A549 (cell line): Measurements from ENCODE around the gene INTS7. TPM values are rescaled to one million over a fixed set of nuclear protein-coding genes. Genes with fewer than 3 reads are reported as not detected.
"Not testable (repeated sequence)": the region's sequence is repeated elsewhere in the genome, so short reads cannot be mapped to it uniquely, and the experiment has no call there.

Experiments used
- ATAC-seq, 2 experiments: fragments of 200-7000 bp in 1 of 2; fragments of >200 bp in 1 of 2; cut with Nextera tagmentation in 1 of 2; cut with Tn5 transposase in 1 of 2; 3 replicates each; pipeline versions ENCODE4 v1.8.0 to v1.9.1; 2018 to 2020; ENCODE audit warnings: mild to moderate bottlenecking in 1 of 2, moderate library complexity in 1 of 2
- CTCF ChIA-PET: fragments of 300-600 bp; sonication (Branson Sonifier 250); formaldehyde crosslinking; extraction: SDS; loops from one replicate; lab custom pipeline; 2021; ENCODE audit warnings: antibody characterized with exemption, inconsistent platforms; lab: Yijun Ruan, JAX
- POLR2A ChIA-PET: fragments of 350-600 bp; formaldehyde crosslinking; extraction: SDS; loops from one replicate; lab custom pipeline; 2021; ENCODE audit warnings: antibody characterized with exemption, inconsistent platforms; lab: Yijun Ruan, JAX
- DNase-seq, 2 experiments: peaks; one replicate each; pipeline versions ENCODE4 v3.0.0 to v3.0.0-alpha.2; 2011 to 2016; ENCODE audit warnings: low read depth in 1 of 2, low spot score in 1 of 2
- FAIRE-seq: peaks from 2 replicates; lab custom pipeline; 2011; peaks lifted over from hg19 to GRCh38; lab: Jason Lieb, UNC
- H3K27ac ChIP-seq, 2 experiments: fragments of >200 bp; sonication (Bioruptor Twin); formaldehyde crosslinking; 3 replicates each; pipeline ENCODE4 v1.5.1; 2016 to 2017
- H3K4me1 ChIP-seq: fragments of >200 bp; sonication (Bioruptor Twin); formaldehyde crosslinking; 3 replicates; pipeline ENCODE4 v1.6.1; 2016
- H3K4me2 ChIP-seq: fragments of >200 bp; sonication (Bioruptor Twin); formaldehyde crosslinking; 3 replicates; pipeline ENCODE4 v1.6.1; 2016
- H3K4me3 ChIP-seq: fragments of >200 bp; sonication (Bioruptor Twin); formaldehyde crosslinking; 3 replicates; pipeline ENCODE4 v1.5.1; 2016
- H3K9me3 ChIP-seq: fragments of >200 bp; sonication (Bioruptor Twin); formaldehyde crosslinking; 3 replicates; pipeline ENCODE4 v1.6.1; 2016
- BHLHE40 ChIP-seq: IDR thresholded peaks from 2 replicates; pipeline ENCODE4 v1.6.1; 2012; ENCODE audit warnings: low read depth, low read length, inconsistent platforms
- CHD2 ChIP-seq: fragments of 150-350 bp; IDR thresholded peaks from 2 replicates; pipeline ENCODE4 v1.6.1; 2014; ENCODE audit warnings: low read length; ENCODE audit not compliant: partially characterized antibody
- EHMT2 ChIP-seq: fragments of 200-600 bp; sonication (generic); IDR thresholded peaks from 2 replicates; pipeline ENCODE4 v1.6.1; 2016; ENCODE audit warnings: antibody characterized with exemption, low read depth, mild to moderate bottlenecking, moderate library complexity
- ESRRA ChIP-seq: fragments of 150-350 bp; IDR thresholded peaks from 2 replicates; pipeline ENCODE4 v1.6.1; 2014; ENCODE audit warnings: mild to moderate bottlenecking, low read length, borderline replicate concordance
- FOSB ChIP-seq: fragments of 250-450 bp; sonication (Bioruptor Pico); IDR thresholded peaks from 2 replicates; pipeline ENCODE4 v1.5.0; 2020; ENCODE audit warnings: mild to moderate bottlenecking, moderate library complexity
- FOXS1 ChIP-seq: fragments of 250-450 bp; sonication (Bioruptor Pico); IDR thresholded peaks from 2 replicates; pipeline ENCODE4 v1.5.0; 2020; ENCODE audit warnings: mild to moderate bottlenecking, moderate library complexity
- HEYL ChIP-seq: fragments of 250-450 bp; sonication (Bioruptor Pico); IDR thresholded peaks from 2 replicates; pipeline ENCODE4 v1.8.0; 2021; ENCODE audit warnings: mild to moderate bottlenecking, moderate library complexity
- MYC ChIP-seq: IDR thresholded peaks from 2 replicates; pipeline ENCODE4 v1.6.1; 2012; ENCODE audit warnings: mild to moderate bottlenecking, inconsistent platforms, low read length, improper control_type of control experiment, borderline replicate concordance
- NFE2L2 ChIP-seq: fragments of 150-350 bp; conservative IDR thresholded peaks from 2 replicates; pipeline ENCODE4 v1.6.1; 2014; ENCODE audit warnings: low read length
- RARB ChIP-seq: fragments of 250-450 bp; sonication (Bioruptor Pico); IDR thresholded peaks from 2 replicates; pipeline ENCODE4 v1.8.0; 2021; ENCODE audit warnings: mild to moderate bottlenecking, moderate library complexity
- RNF2 ChIP-seq: fragments of 200-600 bp; sonication (generic); IDR thresholded peaks from 2 replicates; pipeline ENCODE4 v1.6.1; 2016; ENCODE audit warnings: low read depth, mild to moderate bottlenecking, antibody characterized with exemption, moderate library complexity, borderline replicate concordance
- TP53 ChIP-seq: fragments of 250-450 bp; sonication (Bioruptor Pico); IDR thresholded peaks from 2 replicates; pipeline ENCODE4 v1.5.0; 2021; ENCODE audit warnings: mild to moderate bottlenecking, moderate library complexity
- ZC3H11A ChIP-seq: fragments of 450-650 bp; IDR thresholded peaks from 2 replicates; pipeline ENCODE4 v1.6.1; 2014; ENCODE audit warnings: antibody characterized with exemption, mild to moderate bottlenecking
- ZSCAN20 ChIP-seq: fragments of 250-450 bp; sonication (Bioruptor Pico); IDR thresholded peaks from 2 replicates; pipeline ENCODE4 v1.8.0; 2022; ENCODE audit warnings: mild to moderate bottlenecking, moderate library complexity
- WGBS: methylation state at CpG from one replicate; pipeline ENCODE4 v1.1.6; 2017; ENCODE audit errors: missing lambda C conversion rate; 5-methylcytosine and 5-hydroxymethylcytosine counted together
- polyA plus RNA-seq, 4 experiments: library from polyadenylated mRNA; depleted of rRNA in 3 of 4; stranded (reverse); fragments of >200 nt; fragmentation: RNase III in 1 of 4; extraction: RNeasy Plus Mini Kit Qiagen cat#74134 plus additional on column Dnase treatment in 1 of 4; gene quantifications; 2 replicates in 3 of 4; 3 replicates in 1 of 4; pipeline ENCODE4 v1.2.3, GENCODE V29; 2011 to 2017
- TF ChIP-seq, protein P1 (sequence below): fragments of 250-450 bp; sonication (Bioruptor Pico); IDR thresholded peaks from 2 replicates; pipeline ENCODE4 v1.5.0; 2020; ENCODE audit warnings: low read depth, mild to moderate bottlenecking, moderate library complexity
- TF ChIP-seq, protein P2 (sequence below): IDR thresholded peaks from 2 replicates; pipeline ENCODE4 v1.6.1; 2012
- TF ChIP-seq, protein P3 (sequence below): fragments of >200 bp; sonication (Bioruptor Twin); formaldehyde crosslinking; IDR thresholded peaks from 3 replicates; pipeline ENCODE4 v1.6.1; 2016
- TF ChIP-seq, protein P4 (sequence below): fragments of 200-600 bp; sonication (generic); IDR thresholded peaks from 2 replicates; pipeline ENCODE4 v1.6.1; 2016; ENCODE audit warnings: antibody characterized with exemption, mild to moderate bottlenecking, moderate library complexity

INTS7 gene
- polyA plus RNA-seq, 2 of the 4 experiments (the other 2 are of a cell fraction), result 21.5 to 47.2 TPM

DNA sequence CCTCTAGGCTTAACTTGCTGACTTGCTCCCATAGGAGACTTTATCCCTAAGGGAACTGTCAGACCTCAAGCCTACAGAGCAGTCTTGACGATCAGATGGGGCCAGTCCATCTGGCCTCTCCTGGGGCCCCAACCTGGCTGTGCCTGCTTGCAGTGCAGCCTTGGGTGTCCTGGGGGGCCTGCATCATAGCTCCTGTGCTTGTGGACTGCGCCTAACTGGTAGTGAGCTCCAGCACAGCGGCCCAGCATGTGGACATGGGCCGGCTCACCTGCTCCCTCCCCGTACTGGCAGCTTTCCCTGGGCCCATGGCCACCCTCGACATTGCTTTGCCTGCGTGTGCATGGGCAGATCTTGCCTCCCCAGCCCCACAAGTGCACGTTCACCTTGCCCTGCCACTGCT lies 76.1 kb downstream of the INTS7 start:
- FAIRE-seq (no peak), DNase-seq (no peak), ATAC-seq (no peak; a peak in 2 of 6 replicates)
- no peak overlapping the region for H3K4me2 ChIP-seq
- no peak overlapping the region for H3K27ac ChIP-seq
- H3K4me3 ChIP-seq, result no peak overlapping the region
- H3K9me3 ChIP-seq, result no peaks in the 10 kb centered on the region
- ChIA-PET CTCF (no interaction called here), POLR2A (no interaction called here)
- no peaks in the 10 kb centered on the region for H3K4me1 ChIP-seq
- TF ChIP-seq EHMT2, result no peak
- TF ChIP-seq RARB, result no peak
- no peak for TF ChIP-seq FOXS1 (CRISPR knock-in tag)
- TF ChIP-seq ESRRA, result no peak
- no peak for TF ChIP-seq RNF2
- TF ChIP-seq BHLHE40, result no peak
- TF ChIP-seq, protein P1, sequence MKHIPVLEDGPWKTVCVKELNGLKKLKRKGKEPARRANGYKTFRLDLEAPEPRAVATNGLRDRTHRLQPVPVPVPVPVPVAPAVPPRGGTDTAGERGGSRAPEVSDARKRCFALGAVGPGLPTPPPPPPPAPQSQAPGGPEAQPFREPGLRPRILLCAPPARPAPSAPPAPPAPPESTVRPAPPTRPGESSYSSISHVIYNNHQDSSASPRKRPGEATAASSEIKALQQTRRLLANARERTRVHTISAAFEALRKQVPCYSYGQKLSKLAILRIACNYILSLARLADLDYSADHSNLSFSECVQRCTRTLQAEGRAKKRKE (CRISPR knock-in tag), result no peak
- no peak for TF ChIP-seq NFE2L2
- TF ChIP-seq, protein P2, sequence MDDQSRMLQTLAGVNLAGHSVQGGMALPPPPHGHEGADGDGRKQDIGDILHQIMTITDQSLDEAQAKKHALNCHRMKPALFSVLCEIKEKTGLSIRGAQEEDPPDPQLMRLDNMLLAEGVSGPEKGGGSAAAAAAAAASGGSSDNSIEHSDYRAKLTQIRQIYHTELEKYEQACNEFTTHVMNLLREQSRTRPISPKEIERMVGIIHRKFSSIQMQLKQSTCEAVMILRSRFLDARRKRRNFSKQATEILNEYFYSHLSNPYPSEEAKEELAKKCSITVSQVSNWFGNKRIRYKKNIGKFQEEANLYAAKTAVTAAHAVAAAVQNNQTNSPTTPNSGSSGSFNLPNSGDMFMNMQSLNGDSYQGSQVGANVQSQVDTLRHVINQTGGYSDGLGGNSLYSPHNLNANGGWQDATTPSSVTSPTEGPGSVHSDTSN, result no peak
- no peak for TF ChIP-seq FOSB
- no peak for TF ChIP-seq TP53 (CRISPR knock-in tag)
- TF ChIP-seq, protein P3, sequence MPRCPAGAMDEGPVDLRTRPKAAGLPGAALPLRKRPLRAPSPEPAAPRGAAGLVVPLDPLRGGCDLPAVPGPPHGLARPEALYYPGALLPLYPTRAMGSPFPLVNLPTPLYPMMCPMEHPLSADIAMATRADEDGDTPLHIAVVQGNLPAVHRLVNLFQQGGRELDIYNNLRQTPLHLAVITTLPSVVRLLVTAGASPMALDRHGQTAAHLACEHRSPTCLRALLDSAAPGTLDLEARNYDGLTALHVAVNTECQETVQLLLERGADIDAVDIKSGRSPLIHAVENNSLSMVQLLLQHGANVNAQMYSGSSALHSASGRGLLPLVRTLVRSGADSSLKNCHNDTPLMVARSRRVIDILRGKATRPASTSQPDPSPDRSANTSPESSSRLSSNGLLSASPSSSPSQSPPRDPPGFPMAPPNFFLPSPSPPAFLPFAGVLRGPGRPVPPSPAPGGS, result no peak
- TF ChIP-seq MYC, result no peak
- TF ChIP-seq, protein P4, sequence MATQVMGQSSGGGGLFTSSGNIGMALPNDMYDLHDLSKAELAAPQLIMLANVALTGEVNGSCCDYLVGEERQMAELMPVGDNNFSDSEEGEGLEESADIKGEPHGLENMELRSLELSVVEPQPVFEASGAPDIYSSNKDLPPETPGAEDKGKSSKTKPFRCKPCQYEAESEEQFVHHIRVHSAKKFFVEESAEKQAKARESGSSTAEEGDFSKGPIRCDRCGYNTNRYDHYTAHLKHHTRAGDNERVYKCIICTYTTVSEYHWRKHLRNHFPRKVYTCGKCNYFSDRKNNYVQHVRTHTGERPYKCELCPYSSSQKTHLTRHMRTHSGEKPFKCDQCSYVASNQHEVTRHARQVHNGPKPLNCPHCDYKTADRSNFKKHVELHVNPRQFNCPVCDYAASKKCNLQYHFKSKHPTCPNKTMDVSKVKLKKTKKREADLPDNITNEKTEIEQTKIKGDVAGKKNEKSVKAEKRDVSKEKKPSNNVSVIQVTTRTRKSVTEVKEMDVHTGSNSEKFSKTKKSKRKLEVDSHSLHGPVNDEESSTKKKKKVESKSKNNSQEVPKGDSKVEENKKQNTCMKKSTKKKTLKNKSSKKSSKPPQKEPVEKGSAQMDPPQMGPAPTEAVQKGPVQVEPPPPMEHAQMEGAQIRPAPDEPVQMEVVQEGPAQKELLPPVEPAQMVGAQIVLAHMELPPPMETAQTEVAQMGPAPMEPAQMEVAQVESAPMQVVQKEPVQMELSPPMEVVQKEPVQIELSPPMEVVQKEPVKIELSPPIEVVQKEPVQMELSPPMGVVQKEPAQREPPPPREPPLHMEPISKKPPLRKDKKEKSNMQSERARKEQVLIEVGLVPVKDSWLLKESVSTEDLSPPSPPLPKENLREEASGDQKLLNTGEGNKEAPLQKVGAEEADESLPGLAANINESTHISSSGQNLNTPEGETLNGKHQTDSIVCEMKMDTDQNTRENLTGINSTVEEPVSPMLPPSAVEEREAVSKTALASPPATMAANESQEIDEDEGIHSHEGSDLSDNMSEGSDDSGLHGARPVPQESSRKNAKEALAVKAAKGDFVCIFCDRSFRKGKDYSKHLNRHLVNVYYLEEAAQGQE, result no peak
- no peak for TF ChIP-seq ZSCAN20 (CRISPR knock-in tag)
- no peak for TF ChIP-seq HEYL (CRISPR knock-in tag)
- TF ChIP-seq ZC3H11A, result no peak
- no peak for TF ChIP-seq CHD2
- 95% methylated on average over 7 of the region's 8 CpGs for WGBS

DNA sequence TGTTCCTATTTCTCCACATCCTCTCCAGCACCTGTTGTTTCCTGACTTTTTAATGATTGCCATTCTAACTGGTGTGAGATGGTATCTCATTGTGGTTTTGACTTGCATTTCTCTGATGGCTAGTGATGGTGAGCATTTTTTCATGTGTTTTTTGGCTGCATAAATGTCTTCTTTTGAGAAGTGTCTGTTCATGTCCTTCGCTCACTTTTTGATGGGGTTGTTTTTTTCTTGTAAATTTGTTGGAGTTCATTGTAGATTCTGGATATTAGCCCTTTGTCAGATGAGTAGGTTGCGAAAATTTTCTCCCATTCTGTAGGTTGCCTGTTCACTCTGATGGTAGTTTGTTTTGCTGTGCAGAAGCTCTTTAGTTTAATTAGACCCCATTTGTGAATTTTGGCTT lies 81.3 kb downstream of the INTS7 start:
- H3K27ac ChIP-seq, POLR2A ChIA-PET, H3K9me3 ChIP-seq, FAIRE-seq, ATAC-seq, H3K4me3 ChIP-seq, H3K4me2 ChIP-seq, DNase-seq, CTCF ChIA-PET: not testable (repeated sequence)
- H3K4me1 ChIP-seq, result peaks cover 15% of the 10 kb centered on the region
- WGBS, result 63% methylated on average over 2 of the region's 2 CpGs

DNA sequence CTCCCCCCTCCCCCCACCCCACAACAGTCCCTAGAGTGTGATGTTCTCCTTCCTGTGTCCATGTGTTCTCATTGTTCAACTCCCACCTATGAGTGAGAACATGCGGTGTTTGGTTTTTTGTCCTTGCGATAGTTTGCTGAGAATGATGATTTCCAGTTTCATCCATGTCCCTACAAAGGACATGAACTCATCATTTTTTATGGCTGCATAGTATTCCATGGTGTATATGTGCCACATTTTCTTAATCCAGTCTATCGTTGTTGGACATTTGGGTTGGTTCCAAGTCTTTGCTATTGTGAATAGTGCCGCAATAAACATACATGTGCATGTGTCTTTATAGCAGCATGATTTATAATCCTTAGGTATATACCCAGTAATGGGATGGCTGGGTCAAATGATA lies 81.8 kb downstream of the INTS7 start:
- FAIRE-seq, DNase-seq, H3K4me2 ChIP-seq, ATAC-seq, H3K9me3 ChIP-seq, H3K27ac ChIP-seq, H3K4me3 ChIP-seq, POLR2A ChIA-PET: not testable (repeated sequence)
- peaks cover 15% of the 10 kb centered on the region for H3K4me1 ChIP-seq
- WGBS, result 90% methylated on average over 3 of the region's 4 CpGs
- CTCF ChIA-PET, result interaction anchor here (1.0 kb wide), 1 partner anchor 9 kb away, joined by 3 read pairs; no protein-coding TSS in a partner anchor
